HG03457 (cell line): Measurements from ENCODE around the gene HEMK1.

ENCODE experiments used
- ATAC-seq: cut with Tn5 transposase; IDR thresholded peaks from one replicate; pipeline ENCODE4 v1.9.1; 2021; ENCODE audit warnings: moderate number of reproducible peaks; ENCODE audit not compliant: unreplicated experiment

Gene HEMK1

DNA sequence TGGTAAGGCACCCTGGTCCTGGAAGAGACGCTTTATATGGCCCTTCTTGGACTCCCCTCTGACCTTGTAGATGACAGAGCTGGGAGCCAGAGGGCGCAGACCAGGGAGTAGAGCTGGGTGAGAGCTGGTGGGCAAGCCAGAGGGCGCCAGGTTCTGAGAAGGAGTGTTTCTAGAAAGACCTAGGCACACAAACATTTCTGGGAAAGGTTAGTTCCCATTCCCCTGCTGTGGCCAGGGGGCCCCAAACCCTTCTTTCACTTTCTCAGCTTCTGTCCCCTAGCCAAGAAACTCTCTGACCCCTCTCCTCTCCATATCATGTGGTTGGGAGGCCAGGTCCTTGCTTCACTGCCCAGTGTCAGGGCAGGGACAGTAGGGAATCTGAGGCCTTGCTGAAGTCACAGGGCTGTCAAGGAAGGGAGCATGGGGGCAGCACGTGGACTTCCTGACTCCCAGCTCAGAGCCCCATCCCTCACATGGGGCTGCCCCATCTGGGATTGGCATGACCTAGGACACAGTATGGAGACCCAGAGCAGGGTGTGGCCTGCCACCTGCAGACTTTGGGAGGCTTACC lies 3.6 kb downstream of the HEMK1 start:
- ATAC-seq, result no peak

DNA sequence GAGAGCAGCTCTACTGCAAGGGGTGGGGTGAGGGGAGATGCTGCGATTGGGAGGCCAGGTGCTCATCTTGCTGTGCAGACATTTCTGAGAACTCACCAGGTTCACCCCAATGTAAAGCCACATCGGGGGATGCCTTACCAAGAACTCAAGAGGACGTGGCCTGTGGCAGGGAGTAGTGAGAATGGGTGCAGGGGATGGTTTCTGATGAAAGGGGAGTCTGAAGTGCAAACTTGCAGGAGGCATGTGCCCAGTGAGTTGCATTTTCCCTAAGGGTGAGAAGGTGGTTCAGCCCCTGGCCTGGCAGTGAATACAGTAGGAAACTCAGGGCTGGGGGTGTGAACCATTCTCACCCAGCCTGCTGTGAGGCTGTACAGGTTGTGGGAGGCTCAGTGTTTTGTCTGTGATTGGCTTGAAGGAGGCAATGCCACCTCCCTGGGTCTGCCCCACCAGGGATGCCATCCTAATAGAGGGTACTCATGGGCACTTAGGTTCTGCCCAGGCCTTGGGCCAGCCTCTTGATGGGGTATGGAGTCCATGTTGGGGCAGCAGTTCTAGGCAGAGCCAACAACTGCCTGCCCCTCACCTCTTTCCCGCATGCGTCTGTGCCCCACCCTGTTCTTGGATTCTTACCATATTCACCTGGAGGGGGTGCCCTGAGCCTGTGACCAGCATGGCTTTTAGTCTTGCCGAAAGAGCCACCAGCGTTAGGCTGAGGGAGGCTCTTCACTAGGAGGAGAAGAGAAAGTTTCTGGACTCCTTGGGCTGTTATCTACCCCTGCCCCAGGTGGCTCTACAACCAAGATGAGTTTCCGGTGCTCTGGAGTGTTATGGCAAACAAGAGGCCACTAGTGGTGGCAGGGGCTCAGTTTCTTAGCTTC lies 4.5 kb downstream of the HEMK1 start:
- no peak for ATAC-seq

DNA sequence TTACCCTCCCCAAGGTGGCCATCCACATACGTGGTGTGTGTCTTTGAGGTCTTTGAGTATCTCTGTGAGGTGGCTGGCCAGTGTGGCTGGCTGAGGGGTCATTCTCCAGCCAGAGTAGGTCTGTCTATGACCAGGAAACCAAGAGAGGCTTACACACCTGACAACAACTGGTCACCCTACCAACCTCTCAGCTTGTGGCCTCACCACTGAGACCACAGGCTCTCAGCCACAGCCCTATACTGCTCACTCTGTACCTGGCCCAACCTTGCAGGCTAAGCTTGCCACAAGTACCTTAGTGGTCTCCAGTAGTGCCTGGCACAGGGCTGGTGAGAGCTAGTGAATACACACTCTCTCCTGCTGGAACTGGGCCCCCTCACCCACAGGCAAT lies 5.1 kb downstream of the HEMK1 start:
- ATAC-seq, result no peak

DNA sequence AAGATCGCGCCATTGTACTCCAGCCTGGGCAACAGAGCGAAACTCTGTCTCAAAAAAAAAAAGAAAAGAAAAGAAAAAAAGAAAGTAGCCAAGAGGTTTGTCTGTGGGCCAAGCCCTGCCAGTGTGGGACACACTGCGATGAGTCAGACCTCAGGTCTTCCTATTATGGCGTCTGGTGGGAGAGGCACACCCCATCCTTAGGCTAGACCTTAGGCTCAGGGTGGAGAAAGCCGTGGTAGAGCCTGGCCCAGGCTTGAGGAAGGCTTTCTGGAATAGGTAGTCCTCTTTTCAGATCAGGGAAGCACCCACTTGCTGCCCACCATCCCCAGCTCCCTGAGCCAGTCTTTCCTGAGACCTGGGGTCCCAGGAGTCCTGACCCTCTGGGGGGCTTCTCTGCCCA lies 6.0 kb downstream of the HEMK1 start:
- no peak for ATAC-seq

DNA sequence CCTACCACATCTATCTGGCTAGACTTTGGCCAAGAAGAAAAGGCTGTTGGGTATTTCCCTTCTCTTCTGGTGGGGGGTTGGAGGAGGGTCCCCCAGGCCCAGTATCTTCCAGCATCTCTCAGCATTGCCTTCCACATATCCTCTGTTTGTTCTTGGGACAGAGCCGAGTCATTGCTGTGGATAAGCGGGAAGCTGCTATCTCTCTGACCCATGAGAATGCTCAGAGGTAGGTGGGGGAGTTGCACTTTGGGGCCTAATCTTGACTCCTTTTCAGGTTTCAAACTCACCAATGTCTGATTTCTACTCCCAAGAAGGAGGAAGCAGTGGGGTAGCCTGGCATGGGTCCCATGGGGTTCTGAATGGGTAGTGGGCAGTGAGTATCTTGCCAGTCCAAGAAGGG lies 8.0 kb downstream of the HEMK1 start:
- no peak for ATAC-seq

DNA sequence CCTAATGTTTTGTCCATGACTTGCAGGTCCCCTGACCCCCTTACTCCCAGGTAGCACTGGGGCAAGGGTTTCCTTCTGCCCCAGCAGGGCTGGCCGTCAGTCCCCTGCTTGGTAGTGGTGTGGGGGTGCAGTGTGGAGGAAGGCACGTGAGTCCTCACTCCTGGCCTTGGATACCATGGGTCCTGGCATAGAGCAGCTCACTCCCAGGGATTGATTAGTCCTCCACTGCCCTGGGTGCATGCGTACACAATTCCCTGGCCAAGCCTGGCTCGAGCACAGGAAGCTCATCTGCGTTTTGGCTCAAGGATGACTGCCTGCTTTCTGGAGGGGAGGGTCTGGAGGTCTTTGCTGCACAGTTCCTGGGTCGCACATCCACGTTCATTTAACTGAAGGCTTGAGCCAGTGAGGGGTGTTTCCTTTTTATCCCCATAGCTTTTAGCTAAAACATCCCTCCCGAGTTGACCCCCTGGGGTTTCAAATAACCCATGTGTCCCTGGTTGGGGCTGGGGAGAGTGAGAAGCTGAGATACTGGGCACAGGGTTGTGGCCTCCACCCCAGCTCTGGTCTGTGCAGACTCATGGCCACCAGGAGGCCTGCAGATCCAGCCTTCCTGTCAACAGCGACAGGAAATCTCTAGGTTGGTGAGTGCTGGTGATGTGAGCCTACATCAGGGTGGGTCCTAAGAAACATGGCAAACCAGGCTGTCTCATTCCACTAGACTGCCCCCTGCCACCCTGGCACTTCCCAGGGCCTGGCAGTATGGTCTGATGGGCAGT lies 11.5 kb downstream of the HEMK1 start:
- ATAC-seq, result no peak

DNA sequence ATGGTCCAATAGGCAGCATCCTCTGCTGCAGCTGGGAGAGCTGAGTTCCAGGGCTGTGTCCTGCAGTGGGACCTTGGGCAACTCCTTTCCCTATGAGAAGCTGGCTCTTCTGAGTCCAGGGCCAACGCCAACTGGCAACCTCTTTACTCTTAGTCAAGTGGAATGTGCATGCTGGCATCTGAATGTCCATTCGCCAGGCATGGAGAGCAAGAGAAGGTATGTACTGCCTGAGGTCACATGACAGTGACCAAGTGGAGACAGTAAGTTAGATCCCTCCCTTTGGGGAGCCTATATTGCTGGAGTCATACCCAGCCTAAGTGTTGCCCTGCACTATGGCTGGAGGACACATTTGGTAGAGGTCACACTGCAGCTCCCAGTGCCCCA lies 12.1 kb downstream of the HEMK1 start:
- ATAC-seq, result no peak

DNA sequence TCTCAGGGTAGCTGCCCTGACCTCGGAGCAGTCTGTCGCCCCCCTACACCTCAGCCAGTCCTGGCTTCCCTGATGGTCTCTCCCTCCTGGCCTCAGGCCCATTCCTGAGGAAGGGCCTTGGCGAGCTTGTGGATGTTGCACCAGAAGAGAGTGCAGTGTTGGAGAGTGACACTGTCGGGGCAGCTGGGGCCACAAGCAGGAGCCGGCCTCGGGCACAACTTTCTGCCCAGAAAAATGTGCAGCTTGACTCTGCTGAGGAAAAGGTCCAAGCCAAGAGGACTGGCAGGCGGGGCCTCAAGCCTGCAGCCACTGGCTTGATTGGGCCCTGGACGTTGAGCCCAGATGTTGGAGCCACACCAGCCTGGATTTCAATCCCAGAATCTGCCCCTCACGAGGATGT lies 12.8 kb downstream of the HEMK1 start:
- ATAC-seq, result no peak

DNA sequence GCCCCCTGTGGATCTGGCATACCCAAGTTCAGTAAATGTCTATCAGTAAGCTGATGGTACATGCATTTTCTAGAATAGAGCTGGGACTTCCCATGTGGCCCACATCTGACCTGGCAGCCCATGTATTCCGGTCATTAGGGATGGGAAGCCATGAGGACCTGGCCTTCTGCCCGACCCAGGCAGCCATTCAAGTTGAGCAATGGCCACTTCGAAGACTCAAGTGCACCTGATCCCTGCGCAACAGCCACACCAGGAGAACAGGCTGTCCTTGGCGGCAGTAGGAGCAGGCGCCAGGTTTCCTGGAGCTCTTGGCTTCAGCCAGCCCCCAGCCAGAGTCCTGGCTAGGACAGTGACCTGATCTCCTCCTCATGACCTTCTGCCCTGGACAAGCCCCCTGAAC lies 14.6 kb downstream of the HEMK1 start:
- no peak for ATAC-seq

DNA sequence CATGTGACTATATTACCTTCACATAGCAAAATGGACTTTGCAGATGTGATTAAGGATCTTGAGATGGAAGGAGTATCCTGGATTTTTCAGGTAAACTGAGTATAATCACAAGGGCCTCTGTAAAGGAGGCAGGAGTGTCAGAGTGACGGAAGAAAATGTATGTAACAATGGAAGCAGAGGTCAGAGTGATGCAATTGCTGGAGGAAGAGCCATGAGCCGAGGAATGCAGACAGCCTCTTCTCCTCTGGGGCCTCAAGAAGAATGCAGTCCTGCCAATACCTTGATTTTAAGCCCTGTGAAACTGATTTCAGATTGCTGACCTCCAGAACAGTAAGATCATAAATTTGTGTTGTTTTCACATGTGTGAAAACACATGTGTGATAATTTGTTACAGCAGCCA lies 15.1 kb downstream of the HEMK1 start:
- no peak for ATAC-seq

DNA sequence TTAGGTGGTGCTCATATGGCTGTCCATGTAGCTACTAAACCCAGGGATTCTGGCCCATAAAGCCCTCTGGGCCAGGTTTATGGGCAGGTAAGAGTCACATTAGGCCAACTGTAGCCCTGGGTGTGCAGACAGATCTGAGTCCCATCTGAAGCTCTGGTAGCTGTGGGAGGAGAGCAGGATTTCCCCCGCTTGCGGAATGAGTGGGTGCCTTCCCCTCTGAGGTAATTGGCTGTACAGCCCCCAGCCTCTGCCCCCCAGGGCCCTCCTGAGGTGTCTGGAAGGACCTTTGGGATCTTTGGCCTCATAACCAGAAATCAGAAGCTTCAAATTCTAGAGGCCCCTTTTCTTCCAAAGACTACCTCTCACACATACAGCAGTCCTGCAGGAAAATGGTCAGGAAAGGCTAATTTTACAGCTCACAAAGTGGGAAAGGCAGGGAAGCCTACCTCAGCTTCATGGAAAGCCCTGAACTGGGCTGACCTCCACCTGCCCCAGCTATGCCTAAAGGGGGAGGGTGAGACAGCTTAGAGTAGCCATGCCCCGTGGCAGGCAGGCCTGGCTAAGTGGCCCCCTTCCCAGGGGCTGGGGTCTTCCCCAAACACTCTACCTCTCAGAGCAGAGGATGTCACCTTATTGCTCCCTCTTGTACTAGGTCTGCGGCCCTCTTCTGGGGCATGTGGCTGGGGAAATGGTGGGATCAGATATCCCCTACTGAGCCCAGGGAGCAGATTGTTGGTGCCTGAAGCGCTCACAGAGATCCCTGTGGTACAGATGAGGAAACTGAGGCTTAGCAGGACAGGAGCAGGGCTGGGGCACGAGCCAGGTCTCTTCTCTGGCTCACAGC lies 16.8 kb downstream of the HEMK1 start:
- no peak for ATAC-seq

DNA sequence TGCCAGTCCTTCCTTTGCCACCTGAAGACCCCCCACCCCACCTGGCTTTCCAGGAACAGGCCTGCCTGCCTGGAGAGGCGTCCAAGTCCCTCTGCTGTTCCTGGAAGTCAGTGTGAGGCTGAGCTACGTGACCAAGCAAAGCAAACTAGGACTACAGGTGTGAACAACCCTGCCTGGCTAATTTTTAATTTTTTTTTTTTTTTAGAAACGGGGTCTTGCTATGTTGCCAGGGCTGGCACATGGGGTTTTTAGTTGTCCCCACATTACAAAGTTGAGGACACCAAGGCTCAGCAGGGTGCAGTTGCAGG lies 17.4 kb downstream of the HEMK1 start:
- ATAC-seq, result no peak

DNA sequence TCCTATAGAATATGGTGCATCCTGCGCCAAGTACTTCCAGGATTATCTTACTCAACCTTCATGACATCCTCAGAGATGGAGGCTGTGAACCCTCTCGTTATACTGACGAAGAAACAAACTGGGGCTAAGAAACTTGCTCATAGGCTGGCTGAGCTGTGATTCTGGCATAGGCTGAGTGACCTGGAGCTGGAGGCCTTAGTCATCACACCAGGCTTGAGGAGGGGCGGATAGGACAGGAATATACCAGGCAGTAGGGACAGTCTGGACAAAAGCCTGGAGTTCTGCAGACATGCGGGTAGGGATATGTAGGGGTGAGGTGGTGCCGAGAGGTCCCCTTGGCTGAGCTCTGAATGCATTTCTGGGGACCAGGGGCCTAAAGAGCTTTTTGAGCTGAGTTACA lies 18.1 kb downstream of the HEMK1 start:
- no peak for ATAC-seq

DNA sequence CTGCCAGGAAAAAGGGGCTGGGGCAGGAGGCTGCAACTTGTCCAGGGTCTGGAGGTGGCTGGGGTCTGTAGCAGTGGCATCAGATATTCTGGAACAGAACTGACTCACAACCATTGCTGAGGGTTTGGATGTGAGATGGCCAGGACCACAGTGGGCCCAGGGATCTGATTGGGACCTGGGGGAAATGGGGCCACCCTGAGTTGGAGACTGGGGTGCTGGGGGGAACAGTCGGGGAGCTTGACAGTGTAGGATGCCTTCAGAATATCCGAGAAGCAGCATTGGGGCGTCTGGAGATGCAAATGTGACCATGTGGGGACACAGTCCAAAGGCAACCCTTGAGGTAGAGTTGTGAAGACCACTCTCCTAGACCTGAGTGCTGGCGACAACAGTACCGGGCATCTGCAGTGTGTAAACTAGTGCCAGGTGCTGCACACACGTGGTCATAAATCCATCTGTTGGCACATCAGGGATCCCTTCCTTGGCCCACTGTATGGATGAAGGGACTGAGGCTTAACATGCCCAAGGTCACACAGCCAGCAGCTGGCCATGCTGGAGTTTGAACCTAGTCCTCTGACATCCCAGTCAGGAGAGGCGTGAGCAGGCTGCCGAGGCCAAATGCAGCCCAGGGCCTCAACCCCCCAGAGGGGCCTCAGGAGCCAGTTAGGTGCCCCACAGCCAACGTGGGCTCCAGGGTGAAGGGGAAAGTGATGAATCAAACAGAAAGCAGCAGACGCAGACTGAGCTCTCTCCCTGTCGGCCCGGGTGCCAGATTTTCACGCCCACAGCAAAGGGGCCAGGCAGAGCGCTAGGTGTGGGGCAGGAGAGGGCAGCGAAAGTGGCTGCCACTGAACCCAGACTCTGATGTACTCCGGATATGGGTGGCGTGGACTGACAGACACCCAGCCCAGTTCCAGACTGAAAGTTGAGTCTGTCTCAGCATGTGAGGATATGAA lies 18.8 kb downstream of the HEMK1 start:
- no peak for ATAC-seq

DNA sequence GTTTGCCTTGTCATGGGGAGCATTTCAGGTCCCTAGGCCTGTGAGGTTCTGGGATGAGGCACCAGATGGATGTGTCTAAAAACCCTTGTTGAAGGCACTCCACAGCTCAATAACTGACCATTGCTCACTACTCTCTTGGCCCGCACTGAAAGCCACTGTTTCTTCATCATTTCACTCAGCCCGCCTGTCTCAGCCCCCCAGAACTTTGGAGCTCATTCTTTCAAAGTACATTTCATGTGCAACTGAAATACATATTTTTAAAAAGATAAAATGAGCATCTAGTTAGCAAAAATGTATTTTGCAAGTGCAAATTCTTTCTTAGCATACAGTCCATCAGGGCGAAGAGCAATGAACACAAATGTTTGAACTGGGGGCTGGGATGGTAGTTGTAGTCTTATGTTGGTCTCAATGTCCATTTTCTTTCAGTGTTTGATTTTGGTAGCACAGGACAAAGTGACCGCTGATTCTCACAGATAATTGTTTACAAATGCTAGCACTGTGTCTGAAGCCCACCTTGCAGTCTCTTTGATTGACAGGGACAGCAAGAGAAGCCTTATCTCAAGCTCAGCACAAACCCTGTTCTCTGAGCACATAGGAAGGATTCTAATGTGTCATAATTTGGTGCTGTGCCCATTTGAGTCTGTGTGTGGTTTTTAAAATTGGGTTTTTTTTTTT lies 19.6 kb downstream of the HEMK1 start:
- no peak for ATAC-seq

DNA sequence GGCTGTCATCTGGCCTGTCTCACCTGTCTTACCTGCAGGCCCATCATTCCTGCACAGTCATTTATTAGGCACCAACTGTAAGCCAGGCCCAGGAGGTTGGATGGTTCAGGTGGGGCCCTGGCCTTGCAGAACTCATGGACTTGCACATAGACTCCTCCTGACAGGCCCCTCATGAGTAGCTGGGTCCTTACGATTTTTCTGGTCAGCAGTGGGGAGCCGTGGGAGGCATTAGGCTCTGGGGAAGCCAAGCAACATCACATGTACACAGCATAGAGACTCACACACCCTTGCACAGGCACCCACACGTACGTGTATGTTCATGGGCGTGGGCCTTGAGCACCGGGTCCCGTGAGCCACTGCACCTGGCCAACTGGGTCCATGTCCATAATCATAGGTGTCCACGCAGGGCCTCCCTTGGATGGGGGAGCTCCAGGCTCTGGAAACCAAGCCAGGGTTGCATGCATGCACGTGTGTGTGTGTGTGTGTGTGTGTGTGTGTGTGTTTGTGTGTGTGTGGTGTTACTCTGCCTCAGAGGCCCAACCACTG lies 21.9 kb downstream of the HEMK1 start:
- no peak for ATAC-seq

DNA sequence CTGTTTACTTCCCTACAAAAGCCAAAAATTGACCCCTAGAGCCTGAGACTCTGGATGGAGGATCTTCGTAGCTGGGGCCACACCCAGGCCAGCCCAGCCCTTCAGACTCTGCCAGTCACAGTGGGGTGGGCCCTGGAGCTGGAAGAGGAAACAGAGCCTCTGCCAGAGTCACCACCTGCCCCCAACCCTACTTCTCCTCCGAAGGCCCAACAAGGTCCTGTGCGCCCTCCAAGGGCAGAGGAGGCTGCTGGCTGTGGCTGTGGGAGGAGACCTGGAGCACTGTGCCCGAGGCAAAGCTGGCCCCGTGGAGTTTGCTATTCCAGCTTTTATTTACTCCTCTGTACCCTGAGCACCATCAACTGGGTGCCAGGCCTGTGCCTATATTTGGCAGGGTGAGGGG lies 23.2 kb downstream of the HEMK1 start:
- ATAC-seq, result no peak

DNA sequence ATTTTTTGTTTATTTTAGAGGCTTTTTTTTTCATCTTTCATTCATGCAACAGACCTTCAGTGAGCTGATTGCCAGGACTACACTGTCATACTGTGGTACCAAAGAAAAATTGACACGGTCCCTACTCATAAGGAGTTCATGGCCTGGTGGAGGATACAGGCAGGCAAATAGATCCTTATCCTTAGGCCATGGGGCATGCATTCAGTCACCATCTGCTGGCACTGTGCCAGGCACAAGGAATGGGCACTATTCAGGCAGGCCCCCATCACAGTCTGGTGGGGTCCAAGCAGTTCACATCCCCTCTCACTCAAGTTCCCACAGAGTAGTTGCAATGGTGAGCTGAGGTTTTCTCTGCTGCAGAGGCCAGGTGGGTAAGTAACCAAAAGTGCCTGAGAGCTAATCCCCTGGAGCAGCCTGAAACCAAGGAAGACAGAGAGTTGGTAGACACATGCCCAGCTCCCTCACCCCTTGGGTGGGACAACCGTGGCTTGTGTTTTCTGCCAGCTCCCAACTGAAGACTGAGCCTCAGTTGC lies 25.0 kb downstream of the HEMK1 start:
- ATAC-seq, result no peak

DNA sequence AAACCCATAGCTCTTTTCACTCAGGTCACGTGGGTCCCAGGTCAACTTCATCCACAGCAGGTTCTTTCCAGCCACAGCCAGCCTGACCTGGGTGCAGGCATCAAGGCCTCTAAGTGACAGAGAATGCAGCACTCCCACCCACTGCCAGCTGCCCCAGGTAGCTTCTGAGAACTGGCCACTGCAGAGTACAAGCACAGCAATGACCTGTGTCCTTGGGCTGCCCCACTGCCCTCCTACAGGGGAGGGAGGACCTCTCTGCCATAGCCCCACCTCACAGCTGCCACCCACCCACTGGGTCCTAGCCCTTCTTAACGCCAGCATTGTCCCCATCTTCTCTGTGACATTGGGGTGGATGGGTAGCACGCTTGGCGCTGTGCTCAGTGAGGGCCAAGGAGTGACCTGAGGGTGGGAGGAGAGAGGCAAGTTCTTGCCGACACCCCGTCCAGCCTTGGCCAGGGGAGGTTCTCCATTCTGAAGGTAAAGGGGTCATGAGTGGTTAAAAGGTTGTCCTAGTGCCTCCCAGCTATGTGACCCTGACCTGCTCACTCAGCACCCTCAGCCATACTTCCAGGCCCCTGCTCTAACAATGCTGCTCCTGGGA lies 29.9 kb downstream of the HEMK1 start:
- no peak for ATAC-seq
